ENCODE measurements around the gene TAS2R8.

- no peak for TF ChIP-seq YY1 (IDR thresholded peaks at IDR 0.05; ENCODE audit: insufficient read depth, insufficient read length)
- TF ChIP-seq ZNF274 (IDR thresholded peaks at IDR 0.05; ENCODE audit: low read depth, low read length) = no peak
- no peak for TF ChIP-seq SUZ12 (IDR thresholded peaks at IDR 0.05; ENCODE audit: extremely low read depth, insufficient read depth, insufficient read length)
These were observed 46.7 kb upstream of the TAS2R8 start for GRCh38 chr12:10853776-10854175.
